Erythroblast (primary cell): Measurements from ENCODE around the gene CTNNA2.

ENCODE experiments used
- GATA1 ChIP-seq: IDR thresholded peaks from 2 replicates; pipeline ENCODE4 v1.6.1; 2011; ENCODE audit warnings: low read depth, mild to moderate bottlenecking, control low read depth, low read length, moderate library complexity
- POLR2A ChIP-seq: IDR thresholded peaks from 2 replicates; pipeline ENCODE4 v1.6.1; 2011; ENCODE audit warnings: mild to moderate bottlenecking, low read length

- no peak for TF ChIP-seq POLR2A
- TF ChIP-seq GATA1: no peak
These were observed 951.4 kb downstream of the CTNNA2 start for GRCh38 chr2:80464275-80464674.
